GM12878 (cell line): ENCODE measurements around the gene NEAT1. TPM values are rescaled to one million over a fixed set of nuclear protein-coding genes. Genes with fewer than 3 reads are reported as not detected.

Source experiments
- EED ChIP-seq: sonication (generic); IDR thresholded peaks from 2 replicates; pipeline ENCODE4 v1.6.1; 2016; ENCODE audit warnings: antibody characterized with exemption, low read depth
- EP300 ChIP-seq, 2 experiments: fragments of 150-350 bp in 1 of 2; IDR thresholded peaks; 2 replicates each; pipeline ENCODE4 v1.6.1; 2011 to 2012; ENCODE audit warnings: low read depth in 2 of 2, low read length in 2 of 2, borderline replicate concordance in 1 of 2, improper control_type of control experiment in 1 of 2, inconsistent platforms in 1 of 2; ENCODE audit not compliant: control insufficient read depth in 1 of 2
- IKZF2 ChIP-seq, 2 experiments: fragments of 450-650 bp; IDR thresholded peaks; 2 replicates each; pipeline ENCODE4 v1.6.1; 2017; ENCODE audit warnings: mild to moderate bottlenecking in 2 of 2, moderate library complexity in 2 of 2
- MEF2B ChIP-seq: fragments of 450-650 bp; IDR thresholded peaks from 2 replicates; pipeline ENCODE4 v1.6.1; 2018; ENCODE audit warnings: mild to moderate bottlenecking, moderate library complexity; ENCODE audit not compliant: partially characterized antibody, poor library complexity, severe bottlenecking
- MTA2 ChIP-seq: fragments of 450-650 bp; IDR thresholded peaks from 2 replicates; pipeline ENCODE4 v1.6.1; 2016; ENCODE audit warnings: low read depth, mild to moderate bottlenecking, moderate library complexity
- POLR2AphosphoS2 ChIP-seq: IDR thresholded peaks from 2 replicates; pipeline ENCODE4 v1.6.1; 2011; ENCODE audit warnings: low read depth, mild to moderate bottlenecking, low read length, improper control_type of control experiment, moderate library complexity
- TAF1 ChIP-seq: IDR thresholded peaks from 2 replicates; pipeline ENCODE4 v1.6.1; 2011; ENCODE audit warnings: mild to moderate bottlenecking, low read depth, low read length, borderline replicate concordance
- TCF3 ChIP-seq: IDR thresholded peaks from 2 replicates; pipeline ENCODE4 v1.6.1; 2012; ENCODE audit warnings: low read depth, mild to moderate bottlenecking, low read length, borderline replicate concordance; ENCODE audit not compliant: insufficient read depth
- polyA plus RNA-seq, 11 experiments: library from polyadenylated mRNA; depleted of rRNA in 4 of 11; unstranded in 6 of 11; stranded (reverse) in 5 of 11; fragments of >200 nt; fragmentation: Nextera tagmentation in 4 of 11; fragmentation: Illumina TruSeq in 1 of 11; extraction: Ambion mirVana in 4 of 11; extraction: Trizol in 1 of 11; gene quantifications; 1 replicate in 1 of 11; 2 replicates in 10 of 11; pipeline versions ENCODE4 v1.2.1 to v1.2.3, GENCODE V29; 2011 to 2016; ENCODE audit warnings: inconsistent platforms in 2 of 11, missing spikeins in 2 of 11, low read depth in 1 of 11
- total RNA-seq, 4 experiments: library from RNA; depleted of rRNA in 3 of 4; stranded (reverse); fragments of >200 nt in 3 of 4; fragmentation: Illumina TruSeq in 1 of 4; extraction: Trizol in 1 of 4; gene quantifications; 2 replicates each; pipeline versions ENCODE4 v1.2.1 to v1.2.3, GENCODE V29; 2013 to 2021
- TF ChIP-seq, protein P1 (sequence below): fragments of 150-350 bp; IDR thresholded peaks from 2 replicates; pipeline ENCODE4 v1.6.1; 2016; ENCODE audit warnings: low read depth, low read length
- TF ChIP-seq, protein P2 (sequence below): IDR thresholded peaks from 2 replicates; pipeline ENCODE4 v1.6.1; 2011; ENCODE audit warnings: borderline replicate concordance, low read depth, mild to moderate bottlenecking, moderate library complexity, low read length; ENCODE audit not compliant: insufficient read depth, poor library complexity, severe bottlenecking
- TF ChIP-seq, protein P3 (sequence below): fragments of 450-650 bp; formaldehyde crosslinking; IDR thresholded peaks from 2 replicates; pipeline ENCODE4 v1.4.0; 2020; ENCODE audit warnings: mild to moderate bottlenecking, moderate library complexity
- TF ChIP-seq, protein P4 (sequence below): IDR thresholded peaks from 2 replicates; pipeline ENCODE4 v1.6.1; 2011; ENCODE audit warnings: low read depth, low read length, improper control_type of control experiment, borderline replicate concordance
- TF ChIP-seq, protein P5 (sequence below): IDR thresholded peaks from 2 replicates; pipeline ENCODE4 v1.6.1; 2012; ENCODE audit warnings: mild to moderate bottlenecking, low read depth, low read length

NEAT1 gene
- total and polyA plus RNA-seq, 10 of the 15 experiments (the other 5 are each of a cell fraction or from before 2014, with no cell fraction given): 13.6 to 328 (median 69.4) TPM

DNA sequence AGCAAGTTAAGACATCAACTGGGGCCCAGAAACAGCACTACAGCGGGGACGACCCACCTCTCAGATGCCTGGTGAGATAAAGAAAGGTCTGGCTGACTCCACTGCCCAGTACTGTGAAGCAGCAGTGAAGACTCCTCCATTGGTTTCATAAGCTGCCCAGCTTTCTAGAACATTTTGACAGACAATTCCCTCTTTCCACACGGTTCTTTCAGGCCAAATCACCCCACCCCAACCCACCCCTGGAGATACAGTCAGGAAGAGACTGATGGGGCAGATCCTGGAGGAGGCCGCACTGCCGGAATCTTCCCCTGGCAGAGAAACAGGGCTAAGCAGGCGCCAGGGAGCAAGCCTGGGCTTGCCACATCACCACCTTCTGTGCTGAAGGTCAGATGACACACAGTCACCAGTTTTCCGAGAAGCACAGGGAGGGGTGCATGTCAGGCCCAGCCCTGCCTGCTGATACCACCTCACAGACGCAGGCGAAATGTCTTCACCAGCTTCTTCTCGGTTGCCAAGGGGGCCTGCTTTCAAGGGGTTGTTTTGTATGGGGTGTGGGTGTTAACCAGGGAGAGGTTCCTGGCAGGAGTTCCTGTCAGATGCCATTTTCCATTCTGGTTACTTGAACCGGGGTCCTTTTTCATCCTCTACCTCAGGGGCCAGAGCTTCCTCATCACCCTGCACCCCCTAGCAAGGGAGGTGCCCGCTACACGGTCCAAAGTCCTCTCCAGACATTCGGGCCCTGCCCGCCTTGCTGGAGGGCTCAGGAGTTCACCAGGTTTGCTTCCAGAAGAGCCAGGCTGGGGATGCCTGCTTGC lies 1.4 kb upstream of the NEAT1 start (continued):
- TF ChIP-seq, protein P1, sequence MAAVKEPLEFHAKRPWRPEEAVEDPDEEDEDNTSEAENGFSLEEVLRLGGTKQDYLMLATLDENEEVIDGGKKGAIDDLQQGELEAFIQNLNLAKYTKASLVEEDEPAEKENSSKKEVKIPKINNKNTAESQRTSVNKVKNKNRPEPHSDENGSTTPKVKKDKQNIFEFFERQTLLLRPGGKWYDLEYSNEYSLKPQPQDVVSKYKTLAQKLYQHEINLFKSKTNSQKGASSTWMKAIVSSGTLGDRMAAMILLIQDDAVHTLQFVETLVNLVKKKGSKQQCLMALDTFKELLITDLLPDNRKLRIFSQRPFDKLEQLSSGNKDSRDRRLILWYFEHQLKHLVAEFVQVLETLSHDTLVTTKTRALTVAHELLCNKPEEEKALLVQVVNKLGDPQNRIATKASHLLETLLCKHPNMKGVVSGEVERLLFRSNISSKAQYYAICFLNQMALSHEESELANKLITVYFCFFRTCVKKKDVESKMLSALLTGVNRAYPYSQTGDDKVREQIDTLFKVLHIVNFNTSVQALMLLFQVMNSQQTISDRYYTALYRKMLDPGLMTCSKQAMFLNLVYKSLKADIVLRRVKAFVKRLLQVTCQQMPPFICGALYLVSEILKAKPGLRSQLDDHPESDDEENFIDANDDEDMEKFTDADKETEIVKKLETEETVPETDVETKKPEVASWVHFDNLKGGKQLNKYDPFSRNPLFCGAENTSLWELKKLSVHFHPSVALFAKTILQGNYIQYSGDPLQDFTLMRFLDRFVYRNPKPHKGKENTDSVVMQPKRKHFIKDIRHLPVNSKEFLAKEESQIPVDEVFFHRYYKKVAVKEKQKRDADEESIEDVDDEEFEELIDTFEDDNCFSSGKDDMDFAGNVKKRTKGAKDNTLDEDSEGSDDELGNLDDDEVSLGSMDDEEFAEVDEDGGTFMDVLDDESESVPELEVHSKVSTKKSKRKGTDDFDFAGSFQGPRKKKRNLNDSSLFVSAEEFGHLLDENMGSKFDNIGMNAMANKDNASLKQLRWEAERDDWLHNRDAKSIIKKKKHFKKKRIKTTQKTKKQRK: no peak
- TF ChIP-seq, protein P2, sequence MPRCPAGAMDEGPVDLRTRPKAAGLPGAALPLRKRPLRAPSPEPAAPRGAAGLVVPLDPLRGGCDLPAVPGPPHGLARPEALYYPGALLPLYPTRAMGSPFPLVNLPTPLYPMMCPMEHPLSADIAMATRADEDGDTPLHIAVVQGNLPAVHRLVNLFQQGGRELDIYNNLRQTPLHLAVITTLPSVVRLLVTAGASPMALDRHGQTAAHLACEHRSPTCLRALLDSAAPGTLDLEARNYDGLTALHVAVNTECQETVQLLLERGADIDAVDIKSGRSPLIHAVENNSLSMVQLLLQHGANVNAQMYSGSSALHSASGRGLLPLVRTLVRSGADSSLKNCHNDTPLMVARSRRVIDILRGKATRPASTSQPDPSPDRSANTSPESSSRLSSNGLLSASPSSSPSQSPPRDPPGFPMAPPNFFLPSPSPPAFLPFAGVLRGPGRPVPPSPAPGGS: no peak
- TF ChIP-seq MTA2: peak; percentile 61; the same call in 1 of the 2 replicates
- TF ChIP-seq EED: peak; percentile 56; the same call in 1 of the 2 replicates
- peak; percentile 45 to 71; a peak in 2 of 4 replicates for TF ChIP-seq EP300 (IDR thresholded peaks at IDR 0.05; ENCODE audit: borderline replicate concordance in 1 of 2, control insufficient read depth in 1 of 2, low read depth in 2 of 2, low read length in 2 of 2)
- TF ChIP-seq IKZF2 (IDR thresholded peaks at IDR 0.05): peak; percentile 67 to 78; a peak in 3 of 4 replicates
- TF ChIP-seq MEF2B: no peak
- peak; percentile 92; the same call in 1 of the 2 replicates for TF ChIP-seq POLR2AphosphoS2
- TF ChIP-seq, protein P3, sequence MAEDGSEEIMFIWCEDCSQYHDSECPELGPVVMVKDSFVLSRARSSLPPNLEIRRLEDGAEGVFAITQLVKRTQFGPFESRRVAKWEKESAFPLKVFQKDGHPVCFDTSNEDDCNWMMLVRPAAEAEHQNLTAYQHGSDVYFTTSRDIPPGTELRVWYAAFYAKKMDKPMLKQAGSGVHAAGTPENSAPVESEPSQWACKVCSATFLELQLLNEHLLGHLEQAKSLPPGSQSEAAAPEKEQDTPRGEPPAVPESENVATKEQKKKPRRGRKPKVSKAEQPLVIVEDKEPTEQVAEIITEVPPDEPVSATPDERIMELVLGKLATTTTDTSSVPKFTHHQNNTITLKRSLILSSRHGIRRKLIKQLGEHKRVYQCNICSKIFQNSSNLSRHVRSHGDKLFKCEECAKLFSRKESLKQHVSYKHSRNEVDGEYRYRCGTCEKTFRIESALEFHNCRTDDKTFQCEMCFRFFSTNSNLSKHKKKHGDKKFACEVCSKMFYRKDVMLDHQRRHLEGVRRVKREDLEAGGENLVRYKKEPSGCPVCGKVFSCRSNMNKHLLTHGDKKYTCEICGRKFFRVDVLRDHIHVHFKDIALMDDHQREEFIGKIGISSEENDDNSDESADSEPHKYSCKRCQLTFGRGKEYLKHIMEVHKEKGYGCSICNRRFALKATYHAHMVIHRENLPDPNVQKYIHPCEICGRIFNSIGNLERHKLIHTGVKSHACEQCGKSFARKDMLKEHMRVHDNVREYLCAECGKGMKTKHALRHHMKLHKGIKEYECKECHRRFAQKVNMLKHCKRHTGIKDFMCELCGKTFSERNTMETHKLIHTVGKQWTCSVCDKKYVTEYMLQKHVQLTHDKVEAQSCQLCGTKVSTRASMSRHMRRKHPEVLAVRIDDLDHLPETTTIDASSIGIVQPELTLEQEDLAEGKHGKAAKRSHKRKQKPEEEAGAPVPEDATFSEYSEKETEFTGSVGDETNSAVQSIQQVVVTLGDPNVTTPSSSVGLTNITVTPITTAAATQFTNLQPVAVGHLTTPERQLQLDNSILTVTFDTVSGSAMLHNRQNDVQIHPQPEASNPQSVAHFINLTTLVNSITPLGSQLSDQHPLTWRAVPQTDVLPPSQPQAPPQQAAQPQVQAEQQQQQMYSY (CRISPR knock-in tag): no peak
- TF ChIP-seq, protein P4, sequence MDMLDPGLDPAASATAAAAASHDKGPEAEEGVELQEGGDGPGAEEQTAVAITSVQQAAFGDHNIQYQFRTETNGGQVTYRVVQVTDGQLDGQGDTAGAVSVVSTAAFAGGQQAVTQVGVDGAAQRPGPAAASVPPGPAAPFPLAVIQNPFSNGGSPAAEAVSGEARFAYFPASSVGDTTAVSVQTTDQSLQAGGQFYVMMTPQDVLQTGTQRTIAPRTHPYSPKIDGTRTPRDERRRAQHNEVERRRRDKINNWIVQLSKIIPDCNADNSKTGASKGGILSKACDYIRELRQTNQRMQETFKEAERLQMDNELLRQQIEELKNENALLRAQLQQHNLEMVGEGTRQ: peak; percentile 43
- no peak for TF ChIP-seq TCF3
- peak; percentile 55; the same call in 1 of the 2 replicates for TF ChIP-seq TAF1
- TF ChIP-seq, protein P5, sequence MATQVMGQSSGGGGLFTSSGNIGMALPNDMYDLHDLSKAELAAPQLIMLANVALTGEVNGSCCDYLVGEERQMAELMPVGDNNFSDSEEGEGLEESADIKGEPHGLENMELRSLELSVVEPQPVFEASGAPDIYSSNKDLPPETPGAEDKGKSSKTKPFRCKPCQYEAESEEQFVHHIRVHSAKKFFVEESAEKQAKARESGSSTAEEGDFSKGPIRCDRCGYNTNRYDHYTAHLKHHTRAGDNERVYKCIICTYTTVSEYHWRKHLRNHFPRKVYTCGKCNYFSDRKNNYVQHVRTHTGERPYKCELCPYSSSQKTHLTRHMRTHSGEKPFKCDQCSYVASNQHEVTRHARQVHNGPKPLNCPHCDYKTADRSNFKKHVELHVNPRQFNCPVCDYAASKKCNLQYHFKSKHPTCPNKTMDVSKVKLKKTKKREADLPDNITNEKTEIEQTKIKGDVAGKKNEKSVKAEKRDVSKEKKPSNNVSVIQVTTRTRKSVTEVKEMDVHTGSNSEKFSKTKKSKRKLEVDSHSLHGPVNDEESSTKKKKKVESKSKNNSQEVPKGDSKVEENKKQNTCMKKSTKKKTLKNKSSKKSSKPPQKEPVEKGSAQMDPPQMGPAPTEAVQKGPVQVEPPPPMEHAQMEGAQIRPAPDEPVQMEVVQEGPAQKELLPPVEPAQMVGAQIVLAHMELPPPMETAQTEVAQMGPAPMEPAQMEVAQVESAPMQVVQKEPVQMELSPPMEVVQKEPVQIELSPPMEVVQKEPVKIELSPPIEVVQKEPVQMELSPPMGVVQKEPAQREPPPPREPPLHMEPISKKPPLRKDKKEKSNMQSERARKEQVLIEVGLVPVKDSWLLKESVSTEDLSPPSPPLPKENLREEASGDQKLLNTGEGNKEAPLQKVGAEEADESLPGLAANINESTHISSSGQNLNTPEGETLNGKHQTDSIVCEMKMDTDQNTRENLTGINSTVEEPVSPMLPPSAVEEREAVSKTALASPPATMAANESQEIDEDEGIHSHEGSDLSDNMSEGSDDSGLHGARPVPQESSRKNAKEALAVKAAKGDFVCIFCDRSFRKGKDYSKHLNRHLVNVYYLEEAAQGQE: no peak
